Fibroblast of skin of right quadriceps (primary cell): ENCODE results near the gene PAK1.
"Not testable (repeated sequence)": the region's sequence is repeated elsewhere in the genome, so short reads cannot be mapped to it uniquely, and the experiment has no call there.

ENCODE experiments used
- DNase-seq: peaks from one replicate; pipeline ENCODE4 v3.0.0-alpha.2; 2013

PAK1 gene

DNA sequence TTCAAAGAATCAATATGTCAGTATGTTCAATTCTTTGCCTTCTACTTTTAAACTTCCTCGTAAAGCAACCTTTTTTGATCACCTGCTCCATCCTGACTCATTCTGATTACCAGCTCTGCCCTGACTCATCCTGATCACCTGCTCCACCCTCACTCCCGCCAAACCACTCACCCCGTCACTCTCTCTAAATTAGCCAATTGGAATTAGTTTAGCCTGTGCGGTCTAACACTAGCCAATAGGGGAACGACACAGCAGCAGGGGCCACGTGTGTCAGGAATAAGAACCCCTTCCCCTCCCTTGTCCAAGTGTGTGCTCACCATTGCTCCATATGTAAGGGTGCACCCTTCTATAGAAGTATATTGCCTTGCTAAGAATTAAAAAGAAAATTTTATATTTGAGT, 173.9 kb downstream of the PAK1 start:
- not testable (repeated sequence) for DNase-seq

GRCh38 chr11:77299528-77299993, 174.3 kb downstream of the PAK1 start:
- no peak for DNase-seq

- no peak for DNase-seq
Observed at GRCh38 chr11:77294040-77294439, 179.9 kb downstream of the PAK1 start.

DNA sequence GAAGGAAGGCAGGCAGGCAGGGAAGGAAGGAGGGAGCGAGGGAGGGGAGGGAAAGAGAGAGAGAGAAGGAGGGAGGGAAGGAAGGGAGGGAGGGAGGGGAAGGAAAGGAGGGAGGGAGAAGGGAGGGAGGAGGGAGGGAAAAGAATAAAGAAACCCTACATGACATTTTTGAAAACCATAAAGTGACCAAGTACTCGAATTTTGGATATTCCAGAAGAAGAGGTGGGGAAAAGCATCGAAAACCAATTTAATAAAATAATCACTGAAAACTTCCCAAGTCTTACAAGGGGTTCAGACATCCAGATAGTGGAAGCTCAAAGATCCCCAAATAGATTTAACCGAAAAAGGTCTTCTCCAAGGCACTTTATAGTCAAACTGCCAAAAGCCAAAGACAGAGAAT, 184.2 kb downstream of the PAK1 start:
- no peak for DNase-seq

- DNase-seq = peak; percentile 92
Observed at GRCh38 chr11:77287615-77288273, 186.2 kb downstream of the PAK1 start.

- DNase-seq = peak; percentile 23
Observed at GRCh38 chr11:77287136-77287535, 186.8 kb downstream of the PAK1 start.

- no peak for DNase-seq
Observed at GRCh38 chr11:77284476-77285468, 189.1 kb downstream of the PAK1 start.

- no peak for DNase-seq
Observed at GRCh38 chr11:77283101-77283500, 190.8 kb downstream of the PAK1 start.

- DNase-seq = peak; percentile 19
Observed at GRCh38 chr11:77278595-77279506, 195.0 kb downstream of the PAK1 start.

DNA sequence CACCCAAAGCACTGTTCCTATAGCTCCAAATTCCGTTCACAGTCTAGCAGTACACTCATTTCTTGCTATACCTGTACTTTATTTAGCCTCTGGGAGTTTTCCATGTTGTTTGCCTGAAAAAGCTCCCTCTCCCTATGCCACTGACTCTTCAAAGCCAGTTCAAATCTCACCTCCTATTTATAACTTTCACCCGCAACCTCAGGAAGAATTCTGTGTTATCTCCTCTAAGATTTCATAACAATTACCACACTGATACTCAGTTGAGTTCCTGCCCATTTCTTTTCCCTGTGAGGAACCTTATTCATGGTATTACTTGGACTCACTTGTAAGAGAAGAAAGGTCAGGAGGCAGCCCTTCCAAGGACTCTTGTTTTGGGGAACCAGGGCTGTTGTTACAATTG, 197.6 kb downstream of the PAK1 start:
- DNase-seq = no peak
